Epithelial cell of proximal tubule (primary cell): ENCODE measurements around the gene FAM228B. TPM values are rescaled to one million over a fixed set of nuclear protein-coding genes. Genes with fewer than 3 reads are reported as not detected.
"Not testable (repeated sequence)": the region's sequence is repeated elsewhere in the genome, so short reads cannot be mapped to it uniquely, and the experiment has no call there.

Experiments used
- DNase-seq: peaks from one replicate; pipeline ENCODE4 v3.0.0-alpha.2; 2011; ENCODE audit warnings: low read depth
- H3K4me3 ChIP-seq: 2 replicates; pipeline ENCODE4 v1.5.1; 2011; ENCODE audit warnings: low read depth, mild to moderate bottlenecking, low read length
- CTCF ChIP-seq: conservative IDR thresholded peaks from 2 replicates; pipeline ENCODE4 v1.5.1; 2012; ENCODE audit warnings: low read depth, mild to moderate bottlenecking, low read length
- total RNA-seq: library from RNA; depleted of rRNA; stranded (reverse); fragments of >200 nt; gene quantifications from 2 replicates; pipeline ENCODE4 v1.2.3, GENCODE V29; 2015

FAM228B gene
- total RNA-seq, 1 donor from 2014 or later: 4.8 TPM

- DNase-seq: no peak
- TF ChIP-seq CTCF: no peak
Measured at GRCh38 chr2:24183366-24184069, 60.2 kb downstream of the FAM228B start.

GRCh38 chr2:24189551-24189950 is 66.3 kb downstream of the FAM228B start:
- H3K4me3 ChIP-seq: no peak overlapping the region

More at GRCh38 chr2:24183366-24184069, 60.2 kb downstream of the FAM228B start:
- H3K4me3 ChIP-seq: no peak overlapping the region

DNA sequence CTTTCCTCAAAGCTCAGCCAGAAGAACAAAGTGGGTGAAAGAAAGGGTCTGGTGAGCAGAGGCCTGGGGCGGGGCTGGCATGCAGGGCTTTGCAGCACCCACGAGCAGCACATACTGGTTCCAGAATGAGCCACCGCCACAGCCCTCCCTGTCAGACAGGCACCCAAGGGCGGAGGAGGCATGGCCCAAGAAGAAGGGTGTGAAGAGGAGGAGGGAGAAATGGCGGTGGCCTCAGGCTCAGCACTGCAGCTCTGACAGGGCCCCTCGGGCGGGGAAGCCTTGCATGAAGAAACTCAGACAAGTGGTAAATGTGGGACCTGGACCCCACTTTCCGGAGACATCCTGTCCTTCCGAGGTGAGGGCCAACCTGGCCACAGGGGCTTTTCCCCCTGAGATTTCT is 67.2 kb downstream of the FAM228B start:
- H3K4me3 ChIP-seq: no peak overlapping the region
- no peak for DNase-seq
- TF ChIP-seq CTCF: no peak

More at GRCh38 chr2:24189551-24189950, 66.3 kb downstream of the FAM228B start:
- no peak for DNase-seq
- TF ChIP-seq CTCF: no peak

DNA sequence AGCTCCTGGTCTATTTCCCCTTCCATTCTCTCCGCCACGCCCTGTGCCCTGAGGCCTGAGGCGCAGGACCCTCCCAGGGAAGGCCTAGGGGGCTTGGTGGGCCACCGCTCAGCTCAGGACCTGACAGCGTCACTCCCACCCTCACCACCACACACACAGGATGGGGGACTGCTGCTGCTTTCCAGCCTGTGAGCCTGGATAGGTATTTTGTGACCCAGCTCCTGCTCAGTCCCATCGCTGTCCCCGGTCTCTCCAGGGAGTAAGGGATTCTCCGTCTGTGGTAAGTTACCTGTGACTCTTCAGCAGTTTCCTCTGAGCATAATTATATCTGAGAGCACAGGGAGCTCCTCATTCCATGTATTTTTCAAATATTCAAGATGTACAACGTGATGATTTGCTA is 67.9 kb downstream of the FAM228B start:
- DNase-seq: no peak
- no peak overlapping the region for H3K4me3 ChIP-seq
- no peak for TF ChIP-seq CTCF

DNA sequence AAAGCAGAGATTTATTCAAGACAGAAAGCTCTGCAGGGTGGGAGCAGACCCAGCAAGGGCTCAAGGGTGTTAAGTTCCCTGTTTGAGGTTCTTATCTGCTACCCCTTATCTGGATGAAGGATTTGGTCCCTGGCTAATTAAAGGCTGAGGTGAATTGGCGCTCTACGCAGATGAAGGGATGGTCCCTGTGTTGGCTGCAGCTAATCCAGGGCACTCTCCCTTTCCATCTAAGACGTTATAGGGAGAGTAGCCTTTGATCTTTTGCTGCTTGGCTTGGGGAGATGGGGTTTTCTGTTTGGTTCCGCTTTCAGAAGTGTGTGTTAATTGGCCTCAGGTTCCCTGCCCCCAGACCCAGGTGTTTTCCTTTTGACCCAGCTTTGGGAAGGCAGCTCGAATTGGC is 68.6 kb downstream of the FAM228B start:
- no peak for DNase-seq
- no peak for TF ChIP-seq CTCF
- H3K4me3 ChIP-seq: no peak overlapping the region

DNA sequence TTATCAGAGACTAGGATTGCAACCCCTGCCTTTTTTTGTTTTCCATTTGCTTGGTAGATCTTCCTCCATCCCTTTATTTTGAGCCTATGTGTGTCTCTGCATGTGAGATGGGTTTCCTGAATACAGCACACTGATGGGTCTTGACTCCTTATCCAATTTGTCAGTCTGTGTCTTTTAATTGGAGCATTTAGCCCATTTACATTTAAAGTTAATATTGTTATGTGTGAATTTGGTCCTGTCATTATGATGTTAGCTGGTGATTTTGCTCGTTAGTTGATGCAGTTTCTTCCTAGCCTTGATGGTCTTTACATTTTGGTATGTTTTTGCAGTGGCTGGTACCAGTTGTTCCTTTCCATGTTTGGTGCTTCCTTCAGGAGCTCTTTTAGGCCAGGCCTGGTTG is 73.9 kb downstream of the FAM228B start:
- H3K4me3 ChIP-seq, DNase-seq: not testable (repeated sequence)

DNA sequence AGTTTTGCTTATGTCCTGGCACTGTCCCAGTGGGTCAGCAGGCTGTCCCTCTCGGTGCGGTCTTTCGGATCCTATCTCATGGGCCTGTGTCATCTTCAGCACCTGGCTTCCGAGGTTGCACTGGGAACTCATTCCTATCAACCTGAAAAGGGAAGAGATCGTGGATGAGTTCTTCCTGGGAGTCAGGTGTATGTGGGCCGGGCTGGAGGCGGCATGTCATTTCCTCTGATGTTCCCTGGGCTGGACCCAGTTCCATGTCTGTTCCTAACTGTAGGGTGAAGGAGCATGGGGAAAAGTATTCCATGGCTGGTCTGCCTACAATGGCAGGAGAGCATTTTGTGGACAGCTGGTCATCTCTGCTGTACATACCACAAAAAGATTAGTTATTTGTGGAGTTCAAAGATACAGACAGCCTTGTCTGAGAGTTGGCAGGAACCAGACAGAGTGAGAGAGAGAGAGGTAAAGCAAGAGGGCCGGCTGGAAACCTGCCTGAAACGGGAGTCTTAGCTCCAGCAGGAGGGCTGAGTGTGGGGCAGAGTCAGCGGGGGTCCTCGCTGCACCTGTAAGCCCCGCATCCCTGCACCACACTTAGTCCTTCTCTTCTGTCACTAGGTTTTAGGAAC is 76.8 kb downstream of the FAM228B start:
- no peak for DNase-seq
- H3K4me3 ChIP-seq: no peak overlapping the region
- no peak for TF ChIP-seq CTCF
